ENCODE results near the gene ATP12A.

The ATP12A gene

DNA sequence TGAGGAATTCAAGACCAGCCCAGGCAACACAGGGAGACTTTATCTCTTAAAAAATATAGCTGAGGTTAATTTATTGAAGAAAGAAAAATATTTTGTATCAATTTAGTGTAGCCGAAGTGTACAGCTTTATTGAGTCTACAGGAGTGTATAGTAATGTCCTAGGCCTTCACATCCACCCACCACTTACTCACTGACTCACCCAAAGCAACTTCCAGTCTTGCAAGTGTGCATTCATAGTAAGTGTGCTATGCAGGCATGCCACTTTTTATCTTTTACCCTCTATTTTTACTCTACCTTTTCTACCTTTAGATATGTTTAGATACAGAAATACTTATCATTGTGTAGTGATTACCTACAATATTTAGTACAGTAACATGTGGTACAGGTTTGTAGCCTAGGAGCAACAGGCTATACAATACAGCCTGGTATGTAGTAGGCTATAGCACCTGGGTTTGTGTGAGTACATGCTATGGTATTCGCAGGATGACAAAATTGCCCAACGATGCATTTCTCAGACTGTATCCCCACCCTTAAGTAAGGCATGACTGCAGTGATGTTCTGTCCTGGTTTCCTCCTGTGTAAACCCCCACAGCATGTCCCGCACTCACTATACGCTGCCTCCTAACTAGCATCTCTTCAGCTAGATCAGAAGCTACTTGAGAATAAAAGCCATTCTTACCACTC is 15.3 kb upstream of the ATP12A start:
- DNase-seq = no peak

DNA sequence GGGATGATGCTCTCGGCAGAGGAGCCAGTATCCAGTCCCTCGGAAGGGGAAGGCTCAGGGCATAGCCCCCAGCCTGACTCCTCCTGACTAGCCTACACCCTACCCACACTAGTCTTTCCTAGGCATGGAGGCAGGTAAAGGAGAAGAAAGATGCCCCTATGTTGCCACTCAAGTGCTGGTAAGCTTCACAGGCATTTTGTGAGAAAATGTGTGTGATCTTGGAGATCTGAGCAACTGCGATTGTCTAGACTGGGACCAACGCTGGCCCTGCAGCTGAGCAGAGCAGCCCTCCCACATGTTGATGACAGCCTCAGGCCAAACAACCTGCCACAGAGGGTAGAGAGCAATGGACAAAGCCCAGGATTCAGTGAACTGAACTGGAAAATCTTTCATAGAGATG is 11.7 kb upstream of the ATP12A start:
- no peak for DNase-seq

DNA sequence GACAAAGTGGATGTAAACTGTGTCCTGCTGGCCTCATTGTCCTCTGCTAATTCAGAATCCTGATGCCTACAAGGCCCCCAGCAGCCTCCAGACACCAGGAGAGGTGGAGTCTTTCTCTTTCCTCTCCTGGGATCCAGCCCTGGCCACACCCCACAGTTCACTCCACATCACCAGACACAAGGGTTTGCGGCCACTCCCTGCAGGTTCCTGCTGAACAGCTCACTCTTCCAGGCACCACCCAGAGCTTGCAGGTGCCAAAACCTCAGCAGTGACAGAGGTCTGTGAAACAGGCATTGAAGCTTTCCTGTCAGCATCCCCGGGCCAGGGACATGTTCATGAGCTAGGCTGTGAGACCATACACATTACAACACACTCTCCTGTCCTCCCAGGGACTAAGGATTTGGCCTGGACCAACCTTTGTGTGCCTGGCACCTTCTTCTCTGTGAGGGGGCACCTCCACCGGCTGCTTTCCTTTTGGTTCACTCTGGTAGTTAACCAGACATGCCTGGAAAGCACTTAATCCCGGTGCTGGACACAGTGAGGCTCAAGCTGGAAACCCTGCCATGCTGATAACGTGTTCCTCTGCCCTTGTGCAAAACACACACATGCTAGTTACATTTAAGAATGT is 11.1 kb upstream of the ATP12A start:
- DNase-seq = no peak

DNA sequence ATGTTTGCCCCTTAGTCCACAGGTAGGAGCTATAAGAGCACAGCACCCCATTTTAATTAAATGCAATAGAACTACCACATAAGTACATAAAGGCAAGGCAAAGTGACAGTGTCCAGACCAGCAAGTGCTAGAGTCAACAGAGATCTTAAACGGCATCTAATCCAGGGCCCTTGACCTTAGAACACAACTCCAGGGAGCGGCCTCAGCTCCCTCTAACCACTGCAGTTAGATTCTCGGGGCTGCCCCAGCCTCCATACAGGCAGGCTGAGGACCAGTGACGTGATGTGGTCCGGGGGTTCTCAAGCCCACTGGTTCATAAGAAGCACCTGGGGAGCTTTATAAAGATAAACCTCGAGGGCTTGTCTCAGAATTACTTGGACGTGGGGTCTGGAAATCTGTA is 10.0 kb upstream of the ATP12A start:
- no peak for DNase-seq

DNA sequence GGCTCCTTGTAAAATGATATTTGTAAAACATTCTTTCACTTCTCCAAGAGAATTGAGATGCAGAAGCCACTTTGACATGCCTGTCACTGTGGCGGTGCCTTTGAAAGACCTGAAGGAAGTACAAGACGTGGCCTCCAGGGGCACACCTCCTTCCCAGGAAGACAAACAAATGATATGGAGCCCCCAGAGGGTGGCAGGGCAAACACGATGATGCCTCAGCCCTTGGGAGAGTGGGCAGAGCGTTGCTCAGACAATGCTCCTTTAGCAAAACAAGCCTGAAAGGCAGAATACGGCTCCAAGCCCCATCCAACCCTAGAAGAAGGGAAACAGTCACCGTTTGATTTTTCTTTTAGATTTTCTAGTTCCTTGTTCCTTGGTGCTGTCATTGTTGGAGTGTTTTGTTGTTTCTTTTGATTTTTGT is 9.2 kb upstream of the ATP12A start:
- DNase-seq = peak; percentile 73

DNA sequence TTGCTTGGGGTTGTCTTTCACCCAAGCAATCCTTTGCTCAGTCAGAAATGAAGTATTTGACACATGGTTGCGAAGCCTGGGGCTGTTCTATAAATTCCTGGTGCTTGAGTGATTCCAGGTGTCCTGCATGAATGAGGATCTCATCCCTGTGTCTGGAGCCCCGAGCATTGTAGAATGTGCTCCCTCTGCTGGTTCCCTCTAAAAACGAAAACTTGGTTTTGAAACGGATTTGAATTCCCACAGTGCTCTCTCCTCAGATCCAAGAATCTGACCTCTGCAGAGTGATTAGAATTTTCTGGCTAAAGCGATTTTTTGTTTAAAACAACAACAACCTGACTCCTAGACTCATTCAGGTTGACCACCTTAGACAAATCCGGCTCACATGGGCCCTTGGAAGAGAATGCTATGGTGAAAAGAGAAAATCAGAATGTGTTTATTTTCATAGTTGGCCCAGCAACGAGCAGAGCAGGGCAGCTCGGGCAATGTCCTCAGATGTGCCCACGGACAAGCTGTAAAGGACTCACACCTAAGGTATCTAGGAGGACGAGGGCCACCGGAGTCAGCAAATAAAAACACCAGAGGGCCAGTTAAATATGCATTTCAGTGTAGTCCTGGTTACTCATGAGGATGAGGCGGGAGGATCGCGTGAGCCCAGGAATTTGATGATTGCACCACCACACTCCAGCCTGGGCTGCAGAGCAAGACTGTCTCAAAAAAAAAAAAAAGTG is 8.7 kb upstream of the ATP12A start:
- DNase-seq = peak; percentile 55

DNA sequence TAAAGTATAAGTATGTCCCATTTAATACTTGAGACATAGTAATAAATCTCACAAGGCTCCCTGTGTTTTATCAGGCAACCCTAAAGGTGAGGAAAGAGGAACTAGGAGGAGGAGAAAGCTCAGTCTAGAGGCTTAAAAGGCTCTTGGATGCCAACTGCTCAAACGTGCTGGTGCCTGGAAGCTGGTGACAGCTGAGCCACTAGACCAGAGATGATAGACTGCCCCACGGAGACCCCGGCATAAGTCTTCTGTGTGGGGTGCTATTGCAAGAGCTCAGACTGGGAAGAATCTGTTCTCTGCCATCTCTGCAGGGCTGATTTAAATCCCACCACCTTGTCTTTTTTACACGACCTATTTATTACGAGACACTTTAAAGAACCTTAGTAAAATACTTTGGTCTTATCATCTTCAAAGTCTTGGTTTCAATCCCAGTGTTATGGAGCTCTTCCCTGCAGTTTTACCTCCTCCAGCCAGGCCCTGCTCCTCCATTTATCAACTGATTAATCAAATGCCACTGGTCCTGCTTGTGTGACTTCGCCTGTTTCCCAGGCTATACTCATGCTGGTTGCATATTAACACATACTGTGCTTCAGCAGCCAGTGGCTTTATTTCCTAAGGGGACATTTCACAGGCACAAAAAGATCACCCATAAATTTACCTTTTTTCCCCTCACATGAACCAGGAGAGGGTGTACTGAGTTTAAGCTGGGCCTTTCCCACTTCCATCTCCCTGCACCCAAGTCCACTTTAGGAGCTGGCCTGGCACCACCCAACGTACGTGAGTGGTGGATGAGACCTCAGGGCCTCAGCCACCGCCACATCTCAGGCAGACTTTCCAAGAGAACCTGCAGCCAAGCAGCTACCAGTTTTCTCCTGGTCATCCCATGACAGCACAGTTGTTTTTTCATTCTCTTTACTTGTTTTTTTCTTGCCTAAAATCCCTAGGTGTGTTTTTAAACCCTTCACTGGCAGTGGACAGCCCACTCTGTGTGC is 7.8 kb upstream of the ATP12A start:
- no peak for DNase-seq

DNA sequence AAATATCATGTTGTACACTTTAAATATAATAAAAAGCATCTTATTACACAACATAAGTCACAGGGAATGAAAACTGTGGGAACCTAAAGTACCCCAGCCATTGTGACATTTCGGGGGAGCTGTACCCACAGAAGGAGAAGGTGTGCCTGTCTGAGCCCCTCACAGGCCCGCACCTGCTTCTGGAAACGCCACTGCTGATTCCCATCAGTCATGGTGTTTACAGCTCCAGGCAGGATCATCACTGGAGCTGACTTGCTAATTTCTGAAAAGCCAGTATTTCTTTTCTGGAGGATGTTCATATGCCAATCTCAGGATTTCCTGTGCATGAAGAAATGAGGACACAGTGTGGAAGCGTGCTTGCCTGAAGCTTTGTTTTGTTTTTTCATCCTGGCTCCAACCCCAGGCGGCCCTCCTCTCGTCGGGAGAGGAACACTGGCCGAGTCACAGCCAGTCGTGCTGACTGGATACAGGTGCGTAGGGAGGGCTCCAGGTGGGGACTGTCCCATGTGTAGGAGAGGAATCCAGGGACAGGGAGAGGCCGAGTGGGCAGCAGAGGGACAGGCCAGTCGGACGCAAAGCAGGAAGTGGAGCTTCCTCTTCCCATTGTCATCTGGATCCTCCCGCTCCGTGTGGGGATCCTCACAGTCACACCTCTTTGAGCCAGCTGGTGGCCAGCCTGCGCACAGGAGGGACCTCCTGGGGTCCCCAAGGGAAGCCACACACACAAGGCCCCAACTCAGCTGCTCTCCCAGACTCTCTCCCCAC is 4.2 kb upstream of the ATP12A start:
- no peak for DNase-seq

DNA sequence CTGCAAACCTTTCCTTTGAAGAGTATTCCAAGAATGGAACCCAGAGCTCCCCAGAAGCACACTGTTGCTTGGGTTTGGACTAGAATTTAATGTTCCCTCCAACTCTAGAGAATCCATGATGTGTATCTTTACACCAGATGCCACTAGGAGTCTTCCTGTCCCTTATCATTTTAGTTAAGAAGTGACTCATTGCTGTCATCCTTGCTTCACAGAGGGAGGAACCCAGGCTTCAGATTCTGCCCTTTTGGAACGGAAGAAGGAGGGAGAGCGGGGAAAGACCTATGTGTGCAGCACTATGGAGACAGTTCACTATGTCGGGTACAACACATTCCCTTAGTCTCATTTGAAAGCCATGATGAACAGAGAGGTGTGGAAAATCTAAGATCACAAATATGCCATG is 2.1 kb upstream of the ATP12A start:
- DNase-seq = no peak

DNA sequence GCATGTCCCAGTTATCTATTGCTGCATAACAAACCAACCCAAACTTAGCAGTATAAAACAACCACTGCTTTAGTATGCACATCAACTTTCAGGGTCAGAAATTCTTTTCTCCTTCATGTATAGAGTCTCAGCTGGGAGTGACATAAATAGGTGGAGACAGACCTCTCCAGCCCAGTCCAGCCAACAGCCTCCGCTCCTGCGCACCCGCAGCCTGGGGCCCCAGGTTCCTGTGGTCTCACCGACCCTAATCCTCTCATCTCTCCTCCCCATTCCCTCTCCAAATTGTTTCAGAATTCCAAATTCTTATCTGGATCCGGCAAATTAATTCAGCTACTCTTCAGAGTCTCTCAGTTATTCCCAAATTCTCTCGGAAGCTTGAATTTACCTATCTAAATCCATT is 522 bp upstream of the ATP12A start:
- no peak for DNase-seq

DNA sequence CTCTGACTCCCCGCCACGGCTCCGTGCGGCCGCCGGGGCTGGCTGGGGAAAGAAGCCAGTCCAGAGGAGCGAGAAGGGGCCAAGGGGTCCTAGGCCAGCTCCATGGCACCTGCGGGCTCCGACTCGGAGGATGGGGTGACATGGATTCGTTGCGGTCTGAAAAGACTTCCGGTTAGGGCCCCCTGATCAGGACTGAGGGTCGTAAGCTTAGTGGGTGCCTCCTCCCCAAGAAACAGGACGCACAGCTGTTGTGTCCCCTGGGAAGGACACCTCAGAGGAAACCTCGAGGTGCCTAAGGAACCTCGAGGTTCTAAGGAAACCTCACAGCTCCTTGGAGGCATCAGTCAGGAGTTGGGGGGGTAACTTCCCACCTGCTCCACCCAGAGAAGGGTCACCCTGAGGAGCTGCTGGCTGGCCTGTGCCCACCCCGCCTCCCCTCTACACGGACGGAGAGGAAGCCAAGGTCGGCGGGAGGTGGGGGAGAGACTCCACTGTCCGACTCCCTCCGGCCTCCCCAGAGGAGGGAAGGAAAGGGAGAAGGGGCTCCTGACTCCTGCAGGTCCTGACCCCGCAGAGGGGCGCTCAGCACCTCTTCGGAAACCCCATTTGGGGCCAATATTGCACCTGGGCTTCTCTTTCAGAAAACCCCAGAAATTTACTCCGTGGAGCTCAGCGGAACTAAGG is 855 bp downstream of the ATP12A start:
- no peak for DNase-seq

DNA sequence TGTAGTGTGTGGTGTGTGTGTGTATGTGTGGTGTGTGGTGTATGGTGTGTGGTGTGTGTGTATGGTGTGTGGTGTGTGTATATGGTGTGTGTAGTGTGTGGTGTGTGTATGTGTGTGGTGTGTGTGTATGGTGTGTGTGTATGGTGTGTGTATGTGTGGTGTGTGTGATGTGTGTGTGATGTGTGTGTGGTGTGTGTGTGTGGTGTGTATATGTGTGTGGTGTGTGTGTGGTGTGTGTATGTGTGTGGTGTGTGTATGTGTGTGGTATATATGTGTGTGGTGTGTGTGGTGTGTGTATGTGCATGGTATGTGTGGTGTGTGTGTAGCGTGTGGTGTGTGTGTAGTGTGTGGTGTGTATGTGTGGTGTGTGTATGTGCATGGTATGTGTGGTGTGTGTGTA is 1.7 kb downstream of the ATP12A start:
- no peak for DNase-seq

DNA sequence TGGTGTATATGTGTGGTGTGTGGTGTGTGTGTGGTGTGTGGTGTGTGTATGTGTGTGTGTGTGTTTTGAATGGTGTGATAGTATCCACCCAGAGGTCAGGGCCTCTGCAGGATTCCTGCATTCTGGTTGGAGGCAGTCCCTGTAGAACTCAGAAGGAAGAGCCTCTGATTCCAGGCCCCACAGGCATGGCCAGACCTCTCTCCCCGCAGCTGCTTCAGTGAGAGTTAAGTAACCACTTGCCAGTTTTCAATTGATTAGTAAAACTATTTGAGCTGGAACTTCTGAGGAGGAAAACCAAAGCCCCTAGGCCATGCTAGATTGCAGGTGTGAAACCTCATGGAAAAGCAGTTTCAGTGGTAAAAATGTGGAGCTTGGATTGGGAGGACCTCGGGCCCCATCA is 2.1 kb downstream of the ATP12A start:
- no peak for DNase-seq

DNA sequence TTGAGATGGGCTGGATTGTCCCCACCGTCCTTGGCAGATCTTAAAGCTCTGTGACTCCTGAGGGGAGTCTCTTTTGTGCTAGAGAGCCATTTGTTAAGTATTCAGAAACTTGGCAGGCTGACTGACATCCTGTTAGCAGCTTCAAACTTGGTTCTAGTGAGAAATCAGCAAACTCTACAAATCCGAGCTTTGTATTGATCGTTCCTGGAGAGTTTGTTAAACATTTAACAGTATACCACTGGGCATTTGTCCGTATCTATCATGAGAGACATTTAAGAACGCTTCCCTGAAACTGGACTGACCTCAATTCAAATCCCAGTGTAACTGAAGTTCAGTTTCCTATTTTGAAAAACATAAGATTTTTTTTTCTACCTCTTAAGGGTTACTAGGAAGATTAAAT is 3.1 kb downstream of the ATP12A start:
- no peak for DNase-seq

DNA sequence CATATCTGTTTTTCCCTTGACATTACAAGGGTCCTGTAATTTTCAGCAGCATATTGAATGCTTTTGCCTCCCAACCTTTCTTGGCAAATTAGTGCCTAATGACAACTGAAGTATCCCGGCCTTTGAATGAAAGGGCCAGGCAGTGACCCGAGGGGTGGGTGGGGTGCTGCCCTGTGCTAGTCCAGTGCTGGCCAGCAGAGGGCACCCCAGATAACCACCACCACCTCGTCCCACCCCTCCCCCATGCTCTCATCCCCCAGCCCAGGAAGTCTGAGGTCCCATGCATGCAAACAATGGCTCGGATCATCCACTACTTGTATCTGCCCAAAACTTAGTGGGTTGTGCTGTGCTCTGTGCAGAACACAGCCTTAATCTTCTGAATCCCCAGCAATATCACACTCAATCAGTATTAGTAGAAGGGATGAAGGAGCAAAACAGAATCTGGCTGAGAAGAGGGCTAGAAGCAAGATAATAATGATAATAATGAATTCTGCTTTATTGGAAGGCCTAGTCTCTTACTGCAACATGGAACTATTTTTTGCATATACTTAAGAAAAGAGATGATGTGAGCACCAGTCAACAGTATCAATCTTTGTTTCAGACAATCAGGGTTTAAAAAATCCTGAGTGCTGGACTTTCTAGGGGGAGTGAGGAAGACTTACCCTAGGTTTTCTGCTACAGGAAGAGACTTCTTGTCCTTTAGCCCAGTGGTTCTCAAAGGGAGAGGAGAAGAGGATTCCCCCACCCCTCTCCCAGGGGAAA is 3.8 kb downstream of the ATP12A start:
- DNase-seq = peak; percentile 78

DNA sequence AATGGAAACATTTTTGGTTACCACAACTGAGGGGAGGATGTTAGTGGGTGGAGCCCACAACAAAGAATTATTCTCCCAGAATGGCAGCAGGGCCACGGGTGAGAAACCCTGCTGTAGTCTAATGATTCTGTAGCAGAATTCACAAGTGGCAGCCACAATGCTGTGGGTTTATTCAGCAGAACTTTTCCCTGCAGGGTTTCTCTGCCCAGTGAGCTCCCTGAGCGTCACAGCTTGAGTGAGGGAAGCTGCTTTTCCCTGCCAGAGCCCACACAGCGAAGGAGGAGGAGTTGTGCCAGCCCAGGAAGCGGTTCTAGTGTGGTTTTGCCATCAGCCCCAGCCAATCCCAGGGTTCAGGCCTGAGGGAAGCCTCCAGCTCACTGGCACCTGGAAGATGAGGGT is 4.4 kb downstream of the ATP12A start:
- DNase-seq = no peak

DNA sequence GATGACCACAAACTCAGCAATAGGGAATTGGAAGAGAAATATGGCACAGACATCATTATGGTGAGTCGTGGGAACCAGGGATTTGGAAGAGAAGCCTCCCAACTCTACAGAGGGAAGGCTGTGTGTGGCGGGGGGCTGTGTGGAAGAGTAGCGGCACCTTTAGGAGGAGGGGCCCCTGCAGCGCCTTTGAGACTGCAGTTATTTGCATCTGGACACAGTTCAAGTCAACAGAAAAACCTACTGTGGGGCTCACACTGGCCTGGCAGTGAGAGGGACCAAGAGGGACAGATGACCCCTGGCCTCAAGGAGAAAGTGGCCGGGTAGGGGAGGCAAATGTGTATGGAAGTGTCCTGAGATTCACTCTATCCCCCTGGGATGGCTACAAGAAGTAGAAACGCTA is 5.1 kb downstream of the ATP12A start:
- DNase-seq = no peak

DNA sequence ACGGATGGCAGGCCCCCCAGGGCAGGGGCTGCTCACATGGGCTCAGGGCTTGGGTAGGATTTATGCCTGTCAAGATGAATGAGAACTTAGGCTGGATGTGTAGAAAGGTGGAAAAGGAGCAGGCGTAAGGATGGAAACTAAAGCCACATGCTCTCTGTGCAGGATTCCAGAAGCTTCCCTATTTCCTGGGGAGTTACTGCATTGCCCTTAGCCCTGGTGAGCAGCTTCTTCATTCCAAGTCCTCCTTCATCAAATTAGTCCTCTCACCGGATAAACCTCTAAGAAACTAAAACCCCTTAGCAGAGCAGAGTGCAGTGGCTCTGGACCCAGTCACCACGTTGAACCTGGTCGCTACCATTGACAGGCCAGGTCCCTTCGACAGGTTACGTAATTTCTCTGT is 7.4 kb downstream of the ATP12A start:
- DNase-seq = no peak

DNA sequence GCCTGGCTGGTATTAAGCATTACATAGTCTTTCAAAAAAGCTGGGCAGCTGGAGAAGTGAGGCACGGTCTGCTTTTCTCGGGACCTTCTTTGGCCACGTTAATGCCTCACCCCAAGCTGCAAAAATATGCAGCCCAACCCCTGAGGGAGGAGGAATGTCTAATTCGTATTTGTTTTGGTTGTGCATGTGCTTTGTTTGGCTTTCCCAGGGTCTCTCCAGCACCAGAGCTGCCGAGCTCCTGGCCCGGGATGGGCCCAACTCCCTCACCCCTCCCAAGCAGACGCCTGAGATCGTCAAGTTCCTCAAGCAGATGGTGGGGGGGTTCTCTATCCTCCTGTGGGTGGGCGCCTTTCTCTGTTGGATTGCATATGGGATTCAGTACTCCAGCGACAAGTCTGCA is 7.9 kb downstream of the ATP12A start:
- DNase-seq = no peak

DNA sequence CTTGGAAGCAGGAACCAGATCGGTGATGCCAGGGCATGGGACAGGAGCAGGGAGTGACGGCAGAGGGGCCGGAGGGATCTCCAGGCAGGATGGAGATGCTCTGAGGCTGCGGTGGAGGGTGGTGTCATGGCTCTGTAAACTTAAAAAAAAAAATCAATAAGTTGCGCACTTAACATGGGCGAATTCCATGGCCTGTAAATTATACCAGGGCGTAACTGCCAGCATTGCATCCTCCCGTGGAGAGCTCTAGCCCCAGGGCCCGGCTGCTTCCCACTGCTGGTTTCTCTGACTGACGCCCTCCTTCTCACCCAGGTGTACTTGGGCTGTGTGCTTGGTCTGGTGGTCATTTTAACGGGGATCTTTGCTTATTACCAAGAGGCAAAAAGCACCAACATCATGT is 8.7 kb downstream of the ATP12A start:
- DNase-seq = no peak

DNA sequence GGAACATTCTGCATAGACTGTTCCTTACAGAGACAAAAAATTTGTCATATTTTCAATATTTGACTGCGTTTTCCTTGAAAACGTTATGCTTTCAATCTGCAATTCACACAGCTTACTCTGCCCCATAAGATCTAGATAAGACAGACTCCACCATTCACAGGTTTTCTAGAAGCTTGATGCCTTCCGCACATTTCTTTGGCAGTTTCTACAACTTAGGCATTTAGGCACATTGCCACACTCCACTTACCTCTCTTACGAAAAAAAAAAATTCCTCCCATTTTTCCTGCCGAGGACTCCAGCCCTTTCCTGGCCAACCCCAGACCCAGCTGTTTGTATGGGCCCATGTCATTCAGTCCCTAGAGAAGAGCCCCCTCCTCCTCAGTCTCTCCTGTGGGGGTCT is 11.2 kb downstream of the ATP12A start:
- no peak for DNase-seq

Measured in hematopoietic multipotent progenitor cell treated with erythropoietin and hydrocortisone succinate and interleukin-3 and kit ligand, for 6 days (in vitro differentiated cells).